Tibial nerve (tissue), 4 donors: ENCODE results near the gene GRM1.

Experiments used
- EP300 ChIP-seq, 2 donors: sonication (generic); formaldehyde crosslinking; IDR thresholded peaks; one replicate each; pipeline ENCODE4 v1.6.1; 2017; ENCODE audit warnings: antibody characterized with exemption in 2 of 2, mild to moderate bottlenecking in 1 of 2
- TF ChIP-seq, protein P1 (sequence below), 5 experiments: fragments of 200-600 bp in 3 of 5; fragments of 450-650 bp in 2 of 5; sonication (generic) in 3 of 5; IDR thresholded peaks; one replicate each; pipeline ENCODE4 v1.5.1; 2016 to 2019; ENCODE audit warnings: antibody characterized with exemption in 5 of 5, mild to moderate bottlenecking in 3 of 5, moderate library complexity in 2 of 5

DNA sequence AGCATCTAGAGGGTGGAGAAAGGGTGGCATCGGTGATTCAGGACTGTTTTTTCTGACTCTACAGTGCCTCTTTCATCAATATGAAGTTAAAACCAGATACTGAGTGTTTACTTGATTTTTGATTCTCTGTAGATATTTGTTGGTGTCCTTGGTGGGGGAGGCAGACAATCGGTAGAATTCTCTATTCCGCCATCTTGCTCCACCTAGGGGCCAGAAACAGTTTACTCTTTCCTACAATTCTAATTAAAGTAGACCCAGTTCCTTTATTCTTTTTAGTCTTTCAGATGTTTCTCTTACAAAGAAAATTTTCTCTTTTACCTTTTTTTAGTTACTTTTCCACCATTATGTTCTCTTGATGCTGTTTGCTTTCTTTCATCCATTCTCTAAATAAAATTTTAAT lies 352.6 kb downstream of the GRM1 start:
- no peak for TF ChIP-seq EP300 (IDR thresholded peaks at IDR 0.05)
- TF ChIP-seq, protein P1, sequence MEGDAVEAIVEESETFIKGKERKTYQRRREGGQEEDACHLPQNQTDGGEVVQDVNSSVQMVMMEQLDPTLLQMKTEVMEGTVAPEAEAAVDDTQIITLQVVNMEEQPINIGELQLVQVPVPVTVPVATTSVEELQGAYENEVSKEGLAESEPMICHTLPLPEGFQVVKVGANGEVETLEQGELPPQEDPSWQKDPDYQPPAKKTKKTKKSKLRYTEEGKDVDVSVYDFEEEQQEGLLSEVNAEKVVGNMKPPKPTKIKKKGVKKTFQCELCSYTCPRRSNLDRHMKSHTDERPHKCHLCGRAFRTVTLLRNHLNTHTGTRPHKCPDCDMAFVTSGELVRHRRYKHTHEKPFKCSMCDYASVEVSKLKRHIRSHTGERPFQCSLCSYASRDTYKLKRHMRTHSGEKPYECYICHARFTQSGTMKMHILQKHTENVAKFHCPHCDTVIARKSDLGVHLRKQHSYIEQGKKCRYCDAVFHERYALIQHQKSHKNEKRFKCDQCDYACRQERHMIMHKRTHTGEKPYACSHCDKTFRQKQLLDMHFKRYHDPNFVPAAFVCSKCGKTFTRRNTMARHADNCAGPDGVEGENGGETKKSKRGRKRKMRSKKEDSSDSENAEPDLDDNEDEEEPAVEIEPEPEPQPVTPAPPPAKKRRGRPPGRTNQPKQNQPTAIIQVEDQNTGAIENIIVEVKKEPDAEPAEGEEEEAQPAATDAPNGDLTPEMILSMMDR (IDR thresholded peaks at IDR 0.05): no peak
